HepG2 (cell line): ENCODE results near the gene ZBTB45. TPM values are rescaled to one million over a fixed set of nuclear protein-coding genes. Genes with fewer than 3 reads are reported as not detected.

ENCODE experiments used
- AKAP8 ChIP-seq: sonication (generic); formaldehyde crosslinking; IDR thresholded peaks from 2 replicates; pipeline ENCODE4 v1.5.1; 2020; ENCODE audit warnings: mild to moderate bottlenecking, missing genetic modification reagents
- HIC2 ChIP-seq: sonication (generic); formaldehyde crosslinking; IDR thresholded peaks from 2 replicates; pipeline ENCODE4 v1.9.0; 2022; ENCODE audit warnings: low read depth, missing genetic modification reagents
- ISL2 ChIP-seq: sonication (generic); formaldehyde crosslinking; IDR thresholded peaks from 2 replicates; pipeline ENCODE4 v1.5.0; 2020; ENCODE audit warnings: missing genetic modification reagents
- JUND ChIP-seq: sonication (generic); formaldehyde crosslinking; IDR thresholded peaks from 2 replicates; pipeline ENCODE4 v1.8.0; 2022; ENCODE audit warnings: mild to moderate bottlenecking, missing genetic modification reagents
- MBNL3 ChIP-seq: fragments of 250-450 bp; sonication (Bioruptor Pico); conservative IDR thresholded peaks from 2 replicates; pipeline ENCODE4 v1.8.0; 2022; ENCODE audit warnings: mild to moderate bottlenecking, inconsistent platforms
- MYNN ChIP-seq: sonication (generic); formaldehyde crosslinking; IDR thresholded peaks from 2 replicates; pipeline ENCODE4 v1.4.0; 2020; ENCODE audit warnings: mild to moderate bottlenecking, low read depth, missing genetic modification reagents
- PITX1 ChIP-seq: sonication (generic); formaldehyde crosslinking; IDR thresholded peaks from 2 replicates; pipeline ENCODE4 v1.5.1; 2020; ENCODE audit warnings: mild to moderate bottlenecking, missing genetic modification reagents
- PPARG ChIP-seq: conservative IDR thresholded peaks from 2 replicates; pipeline ENCODE4 v1.6.1; 2016; ENCODE audit warnings: missing biosample characterization, missing genetic modification reagents
- RBM22 ChIP-seq: fragments of 200-400 bp; formaldehyde crosslinking; optimal IDR thresholded peaks from 2 replicates; pipeline ENCODE3; 2017; ENCODE audit warnings: mild to moderate bottlenecking, low read length, moderate library complexity
- SMAD9 ChIP-seq: sonication (generic); formaldehyde crosslinking; IDR thresholded peaks from 2 replicates; pipeline ENCODE4 v1.5.1; 2020; ENCODE audit warnings: mild to moderate bottlenecking, missing genetic modification reagents
- SNRNP70 ChIP-seq: fragments of 200-400 bp; formaldehyde crosslinking; IDR thresholded peaks from 2 replicates; pipeline ENCODE4 v1.6.1; 2017; ENCODE audit warnings: mild to moderate bottlenecking, low read depth, low read length, moderate library complexity
- SRY ChIP-seq: sonication (generic); formaldehyde crosslinking; IDR thresholded peaks from 2 replicates; pipeline ENCODE4 v1.8.0; 2022; ENCODE audit warnings: mild to moderate bottlenecking, missing genetic modification reagents
- TCF7L2 ChIP-seq: IDR thresholded peaks from 2 replicates; pipeline ENCODE4 v1.6.1; 2011; ENCODE audit warnings: mild to moderate bottlenecking, low read depth, low read length, moderate library complexity
- YEATS4 ChIP-seq: sonication (generic); formaldehyde crosslinking; IDR thresholded peaks from 2 replicates; pipeline ENCODE4 v1.4.0; 2020; ENCODE audit warnings: missing genetic modification reagents, borderline replicate concordance
- YY1 ChIP-seq: IDR thresholded peaks from 2 replicates; pipeline ENCODE4 v1.6.1; 2011; ENCODE audit warnings: low read length, low read depth, moderate library complexity, mild to moderate bottlenecking; ENCODE audit not compliant: insufficient read depth, insufficient replicate concordance
- ZFP36 ChIP-seq: fragments of 150-350 bp; IDR thresholded peaks from 2 replicates; pipeline ENCODE4 v1.6.1; 2018; ENCODE audit warnings: borderline replicate concordance, low read length, low read depth; ENCODE audit not compliant: partially characterized antibody
- ZKSCAN1 ChIP-seq: fragments of 150-350 bp; IDR thresholded peaks from 2 replicates; pipeline ENCODE4 v1.6.1; 2014; ENCODE audit warnings: low read length
- ZNF121 ChIP-seq: sonication (generic); formaldehyde crosslinking; IDR thresholded peaks from 2 replicates; pipeline ENCODE4 v1.5.0; 2020; ENCODE audit warnings: mild to moderate bottlenecking, missing genetic modification reagents
- ZNF260 ChIP-seq: sonication (generic); formaldehyde crosslinking; IDR thresholded peaks from 2 replicates; pipeline ENCODE4 v1.4.0; 2020; ENCODE audit warnings: missing genetic modification reagents, low read depth, mild to moderate bottlenecking, borderline replicate concordance
- ZNF337 ChIP-seq: sonication (generic); formaldehyde crosslinking; IDR thresholded peaks from 2 replicates; pipeline ENCODE4 v1.5.1; 2020; ENCODE audit warnings: missing genetic modification reagents, low read depth, mild to moderate bottlenecking, borderline replicate concordance
- ZNF460 ChIP-seq: sonication (generic); formaldehyde crosslinking; IDR thresholded peaks from 2 replicates; pipeline ENCODE4 v1.5.1; 2020; ENCODE audit warnings: missing genetic modification reagents, mild to moderate bottlenecking, borderline replicate concordance
- ZNF512B ChIP-seq: sonication (generic); formaldehyde crosslinking; IDR thresholded peaks from 2 replicates; pipeline ENCODE4 v1.5.1; 2020; ENCODE audit warnings: missing genetic modification reagents, mild to moderate bottlenecking, borderline replicate concordance
- ZNF792 ChIP-seq: IDR thresholded peaks from 2 replicates; pipeline ENCODE4 v1.6.1; 2016
- ZNF850 ChIP-seq: sonication (generic); formaldehyde crosslinking; conservative IDR thresholded peaks from 2 replicates; pipeline ENCODE4 v1.9.0; 2021; ENCODE audit warnings: mild to moderate bottlenecking, missing genetic modification reagents
- polyA plus RNA-seq, 8 experiments: library from polyadenylated mRNA; depleted of rRNA in 3 of 8; stranded (reverse) in 7 of 8; unstranded in 1 of 8; fragments of >200 nt; fragmentation: Illumina TruSeq in 4 of 8; extraction: Trizol in 4 of 8; gene quantifications; 2 replicates each; pipeline versions ENCODE4 v1.2.1 to v1.2.3, GENCODE V29; 2011 to 2016; ENCODE audit warnings: low read depth in 4 of 8, missing spikeins in 1 of 8, mixed read lengths in 1 of 8; ENCODE audit not compliant: insufficient read depth in 1 of 8
- total RNA-seq, 5 experiments: library from RNA; depleted of rRNA; stranded (reverse); fragments of >200 nt; fragmentation: Illumina TruSeq; extraction: Trizol; gene quantifications; 2 replicates each; pipeline ENCODE4 v1.2.3, GENCODE V29; 2016; ENCODE audit warnings: low read depth in 1 of 5
- TF ChIP-seq, protein P1 (sequence below): sonication (generic); formaldehyde crosslinking; IDR thresholded peaks from 2 replicates; pipeline ENCODE4 v1.5.0; 2020; ENCODE audit warnings: mild to moderate bottlenecking, missing genetic modification reagents, moderate library complexity

The ZBTB45 gene
- total and polyA plus RNA-seq, 2 of the 13 experiments (the other 11 are each of a cell fraction or from before 2014, with no cell fraction given), result 3.0 to 3.7 TPM

DNA sequence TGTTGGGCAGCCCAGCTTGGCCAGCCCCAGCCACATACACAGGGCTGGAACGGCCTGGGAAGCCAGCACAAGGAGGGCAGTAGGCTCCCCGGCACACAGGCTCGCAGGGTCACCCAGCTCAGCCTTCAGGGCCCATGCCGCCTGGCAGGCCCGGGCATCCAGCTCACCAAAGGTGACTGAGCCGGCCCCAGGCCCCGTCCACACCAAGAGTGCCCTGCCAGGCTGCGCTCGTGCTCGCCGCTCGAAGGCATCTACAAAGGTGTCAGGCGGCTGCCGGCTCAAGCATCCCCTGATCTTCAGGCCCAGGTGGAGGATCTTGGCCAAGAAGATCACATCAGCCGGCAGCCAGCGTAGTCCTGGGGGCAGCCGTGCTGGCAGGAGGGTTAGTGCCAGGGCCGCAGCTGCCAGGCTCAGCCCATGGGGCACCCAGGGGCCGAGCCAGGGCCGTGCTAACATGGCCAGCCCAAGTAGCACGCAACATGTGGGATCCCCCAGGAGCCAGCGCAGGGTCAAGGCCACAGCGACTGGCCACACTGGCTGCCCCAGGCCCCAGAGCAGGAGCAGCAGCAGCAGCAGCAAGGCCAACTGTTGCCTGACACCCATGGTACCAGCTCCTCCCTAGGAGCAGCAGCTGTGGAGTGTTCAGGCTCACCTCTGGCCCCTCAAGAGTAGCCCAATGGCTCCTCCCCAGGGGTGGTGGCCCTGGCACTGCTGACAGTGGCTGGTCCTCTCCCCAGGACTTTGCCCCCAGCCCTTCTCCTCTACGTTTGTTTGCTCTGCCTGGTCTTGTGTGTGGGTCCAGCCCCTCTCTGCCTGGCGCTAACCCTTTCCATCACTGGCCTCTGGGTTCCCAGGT lies 8.0 kb downstream of the ZBTB45 start, which contains the start of gene SLC27A5 (continued):
- TF ChIP-seq ZNF512B (CRISPR knock-in tag) (no peak), ZNF850 (CRISPR knock-in tag) (no peak), ZFP36 (no peak), SRY (no peak), JUND (no peak), TCF7L2 (no peak), MYNN (CRISPR knock-in tag) (no peak), ISL2 (CRISPR knock-in tag) (no peak; the same call in 1 of the 2 replicates), SNRNP70 (no peak), PITX1 (CRISPR knock-in tag) (peak; percentile 82), MBNL3 (no peak), PPARG (0 out of 2 replicates have a peak, but pooled peaks have one; percentile 29), YY1 (no peak), ZNF460 (no peak), ZNF792 (CRISPR knock-in tag) (peak; percentile 38; the same call in 1 of the 2 replicates), ZNF121 (CRISPR knock-in tag) (peak; percentile 100), ZNF260 (no peak), AKAP8 (CRISPR knock-in tag) (no peak; the same call in 1 of the 2 replicates), SMAD9 (no peak), YEATS4 (CRISPR knock-in tag) (peak; percentile 67; the same call in 1 of the 2 replicates), HIC2 (CRISPR knock-in tag) (peak; percentile 98), ZNF337 (CRISPR knock-in tag) (no peak), ZKSCAN1 (no peak), RBM22 (no peak)
- TF ChIP-seq, protein P1, sequence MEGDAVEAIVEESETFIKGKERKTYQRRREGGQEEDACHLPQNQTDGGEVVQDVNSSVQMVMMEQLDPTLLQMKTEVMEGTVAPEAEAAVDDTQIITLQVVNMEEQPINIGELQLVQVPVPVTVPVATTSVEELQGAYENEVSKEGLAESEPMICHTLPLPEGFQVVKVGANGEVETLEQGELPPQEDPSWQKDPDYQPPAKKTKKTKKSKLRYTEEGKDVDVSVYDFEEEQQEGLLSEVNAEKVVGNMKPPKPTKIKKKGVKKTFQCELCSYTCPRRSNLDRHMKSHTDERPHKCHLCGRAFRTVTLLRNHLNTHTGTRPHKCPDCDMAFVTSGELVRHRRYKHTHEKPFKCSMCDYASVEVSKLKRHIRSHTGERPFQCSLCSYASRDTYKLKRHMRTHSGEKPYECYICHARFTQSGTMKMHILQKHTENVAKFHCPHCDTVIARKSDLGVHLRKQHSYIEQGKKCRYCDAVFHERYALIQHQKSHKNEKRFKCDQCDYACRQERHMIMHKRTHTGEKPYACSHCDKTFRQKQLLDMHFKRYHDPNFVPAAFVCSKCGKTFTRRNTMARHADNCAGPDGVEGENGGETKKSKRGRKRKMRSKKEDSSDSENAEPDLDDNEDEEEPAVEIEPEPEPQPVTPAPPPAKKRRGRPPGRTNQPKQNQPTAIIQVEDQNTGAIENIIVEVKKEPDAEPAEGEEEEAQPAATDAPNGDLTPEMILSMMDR (CRISPR knock-in tag), result peak; percentile 42
